Chondrocyte (in vitro differentiated cells): Measurements from ENCODE around the gene LINC00237. TPM values are rescaled to one million over a fixed set of nuclear protein-coding genes. Genes with fewer than 3 reads are reported as not detected.

Experiments
- DNase-seq: peaks from one replicate; pipeline ENCODE4 v3.0.0; 2021; ENCODE audit warnings: mixed read lengths, low spot score
- H3K27ac Mint-ChIP-seq: one replicate; pipeline ENCODE4 v1.8.0; 2021; ENCODE audit warnings: mild to moderate bottlenecking, moderate library complexity, mixed read lengths; ENCODE audit not compliant: unreplicated experiment
- H3K27me3 Mint-ChIP-seq: 2 replicates; pipeline ENCODE4 v1.8.0; 2021; ENCODE audit warnings: low read depth, mixed read lengths
- H3K36me3 Mint-ChIP-seq: 2 replicates; pipeline ENCODE4 v1.8.0; 2021; ENCODE audit warnings: low read depth, mixed read lengths
- H3K4me1 Mint-ChIP-seq: 2 replicates; pipeline ENCODE4 v1.8.0; 2021; ENCODE audit warnings: low read depth, mild to moderate bottlenecking, mixed read lengths
- H3K4me3 Mint-ChIP-seq: one replicate; pipeline ENCODE4 v1.8.0; 2021; ENCODE audit warnings: mild to moderate bottlenecking, moderate library complexity, mixed read lengths; ENCODE audit not compliant: unreplicated experiment
- H3K9me3 Mint-ChIP-seq: 2 replicates; pipeline ENCODE4 v1.8.0; 2021; ENCODE audit warnings: low read depth, mixed read lengths
- total RNA-seq: library from RNA; stranded (reverse); gene quantifications from 3 replicates; pipeline ENCODE4 v1.2.1, GENCODE V29; 2021
- TF ChIP-seq, protein P1 (sequence below): fragments of 200-600 bp; sonication (generic); IDR thresholded peaks from 2 replicates; pipeline ENCODE4 v1.5.0; 2021; ENCODE audit warnings: antibody characterized with exemption, mild to moderate bottlenecking, moderate library complexity

Gene LINC00237
- total RNA-seq, 1 donor from 2014 or later = not detected

GRCh38 chr20:21105429-21106170 is 558 bp downstream of the LINC00237 start:
- DNase-seq = no peak
- Mint-ChIP-seq H3K4me3 (peak overlapping the region; percentile 28), H3K27me3 (peaks cover 73% of the 10 kb centered on the region), H3K27ac (no peak overlapping the region), H3K9me3 (no peaks in the 10 kb centered on the region), H3K4me1 (peaks cover 16% of the 10 kb centered on the region), H3K36me3 (peaks cover 2% of the 10 kb centered on the region)
- TF ChIP-seq, protein P1, sequence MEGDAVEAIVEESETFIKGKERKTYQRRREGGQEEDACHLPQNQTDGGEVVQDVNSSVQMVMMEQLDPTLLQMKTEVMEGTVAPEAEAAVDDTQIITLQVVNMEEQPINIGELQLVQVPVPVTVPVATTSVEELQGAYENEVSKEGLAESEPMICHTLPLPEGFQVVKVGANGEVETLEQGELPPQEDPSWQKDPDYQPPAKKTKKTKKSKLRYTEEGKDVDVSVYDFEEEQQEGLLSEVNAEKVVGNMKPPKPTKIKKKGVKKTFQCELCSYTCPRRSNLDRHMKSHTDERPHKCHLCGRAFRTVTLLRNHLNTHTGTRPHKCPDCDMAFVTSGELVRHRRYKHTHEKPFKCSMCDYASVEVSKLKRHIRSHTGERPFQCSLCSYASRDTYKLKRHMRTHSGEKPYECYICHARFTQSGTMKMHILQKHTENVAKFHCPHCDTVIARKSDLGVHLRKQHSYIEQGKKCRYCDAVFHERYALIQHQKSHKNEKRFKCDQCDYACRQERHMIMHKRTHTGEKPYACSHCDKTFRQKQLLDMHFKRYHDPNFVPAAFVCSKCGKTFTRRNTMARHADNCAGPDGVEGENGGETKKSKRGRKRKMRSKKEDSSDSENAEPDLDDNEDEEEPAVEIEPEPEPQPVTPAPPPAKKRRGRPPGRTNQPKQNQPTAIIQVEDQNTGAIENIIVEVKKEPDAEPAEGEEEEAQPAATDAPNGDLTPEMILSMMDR = no peak

DNA sequence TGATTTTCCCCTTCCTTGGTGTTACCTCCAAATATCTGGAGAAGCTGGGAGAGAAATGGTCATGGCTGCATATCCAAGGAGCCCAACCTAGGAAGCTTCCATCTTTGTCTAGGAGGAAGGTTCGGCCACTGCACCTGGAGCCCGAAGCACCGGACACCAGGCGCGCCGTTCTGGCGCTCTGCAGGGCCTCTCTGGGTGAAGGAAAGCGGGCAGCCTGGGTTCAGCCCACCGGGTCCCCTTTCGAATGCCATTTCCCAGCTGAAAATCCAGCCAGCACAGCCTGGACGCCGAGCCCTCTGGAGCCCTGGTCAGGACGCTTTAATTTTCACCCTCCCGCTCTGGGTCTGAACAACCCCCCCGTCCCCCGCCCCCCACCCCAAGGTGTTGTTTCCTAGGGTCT is 1.2 kb downstream of the LINC00237 start:
- H3K9me3 Mint-ChIP-seq = no peaks in the 10 kb centered on the region
- peaks cover 73% of the 10 kb centered on the region for H3K27me3 Mint-ChIP-seq
- TF ChIP-seq, protein P1 = no peak
- DNase-seq = no peak
- peaks cover 22% of the 10 kb centered on the region for H3K4me1 Mint-ChIP-seq
- H3K4me3 Mint-ChIP-seq = no peak overlapping the region
- no peak overlapping the region for H3K27ac Mint-ChIP-seq
- peaks cover 2% of the 10 kb centered on the region for H3K36me3 Mint-ChIP-seq

- H3K4me3 Mint-ChIP-seq = no peak overlapping the region
- H3K27ac Mint-ChIP-seq = no peak overlapping the region
- H3K27me3 Mint-ChIP-seq = peaks cover 75% of the 10 kb centered on the region
- peaks cover 2% of the 10 kb centered on the region for H3K36me3 Mint-ChIP-seq
- TF ChIP-seq, protein P1 = no peak
- no peak for DNase-seq
- no peaks in the 10 kb centered on the region for H3K9me3 Mint-ChIP-seq
- peaks cover 24% of the 10 kb centered on the region for H3K4me1 Mint-ChIP-seq
Measured at GRCh38 chr20:21104466-21104761, 1.7 kb downstream of the LINC00237 start.

DNA sequence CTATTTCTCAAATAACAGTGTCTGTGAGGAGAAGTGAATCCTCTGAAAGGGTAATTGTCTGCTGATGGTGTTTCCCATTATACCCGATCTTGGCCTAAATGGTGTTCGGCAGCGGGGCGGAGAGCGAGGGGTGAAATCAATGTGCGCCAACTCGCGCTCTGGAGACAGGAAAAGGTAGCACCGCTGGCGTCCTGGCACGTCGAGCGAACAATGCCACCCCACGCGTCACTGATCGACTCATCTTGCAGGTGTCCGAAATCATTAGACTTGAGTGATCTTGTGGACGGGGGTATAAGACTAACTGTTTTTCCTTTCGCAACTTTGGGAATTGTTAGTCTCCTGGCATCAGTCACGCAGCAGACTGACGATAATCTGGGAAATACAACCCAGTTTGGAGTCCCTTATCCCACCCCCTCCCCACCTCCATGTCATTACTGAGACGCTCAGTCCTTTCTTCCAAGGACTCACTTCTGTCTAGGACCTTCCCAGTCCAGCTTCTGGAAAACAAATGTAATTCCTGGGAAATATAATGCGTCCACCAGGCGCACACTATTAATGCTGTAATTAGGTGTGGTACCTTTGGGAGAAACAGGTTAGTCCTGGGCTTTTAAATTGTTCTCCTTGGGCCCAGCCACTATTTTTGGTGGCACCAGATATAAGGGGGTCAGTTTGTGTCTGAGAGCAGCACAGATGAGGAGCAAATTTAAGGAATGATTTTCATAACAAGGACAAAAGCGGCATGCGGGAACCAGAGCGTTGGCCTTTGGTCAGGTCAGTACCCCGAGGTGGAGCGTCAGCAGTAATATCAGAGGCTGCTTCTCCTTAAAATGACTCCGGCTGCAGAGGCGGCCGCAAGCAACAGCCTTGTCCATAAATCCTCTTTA is 2.3 kb downstream of the LINC00237 start:
- Mint-ChIP-seq H3K27me3 (peaks cover 76% of the 10 kb centered on the region), H3K9me3 (no peaks in the 10 kb centered on the region), H3K36me3 (peaks cover 2% of the 10 kb centered on the region), H3K27ac (no peak overlapping the region), H3K4me3 (no peak overlapping the region), H3K4me1 (peaks cover 24% of the 10 kb centered on the region)
- no peak for DNase-seq
- TF ChIP-seq, protein P1 = no peak

- H3K9me3 Mint-ChIP-seq = no peaks in the 10 kb centered on the region
- H3K36me3 Mint-ChIP-seq = peaks cover 2% of the 10 kb centered on the region
- no peak for DNase-seq
- TF ChIP-seq, protein P1 = no peak
- no peak overlapping the region for H3K27ac Mint-ChIP-seq
- H3K4me3 Mint-ChIP-seq = peak overlapping the region; percentile 45
- H3K4me1 Mint-ChIP-seq = peaks cover 24% of the 10 kb centered on the region
- peaks cover 77% of the 10 kb centered on the region for H3K27me3 Mint-ChIP-seq
Measured at GRCh38 chr20:21102603-21103311, 3.4 kb downstream of the LINC00237 start.
